Astrocyte (in vitro differentiated cells and primary cell): ENCODE results near the gene DACT1. TPM values are rescaled to one million over a fixed set of nuclear protein-coding genes. Genes with fewer than 3 reads are reported as not detected.

Experiments
- DNase-seq: peaks from one replicate; pipeline ENCODE4 v3.0.0-alpha.2; 2010; ENCODE audit warnings: low read depth
- FAIRE-seq: peaks from 2 replicates; lab custom pipeline; 2011; peaks lifted over from hg19 to GRCh38; lab: Jason Lieb, UNC
- H2AFZ ChIP-seq: 2 replicates; pipeline ENCODE4 v1.6.0; 2012; ENCODE audit warnings: low read depth, low read length, inconsistent platforms
- H3K27ac ChIP-seq: 2 replicates; pipeline ENCODE4 v1.5.1; 2011; ENCODE audit warnings: low read depth, low read length, inconsistent platforms
- H3K27me3 ChIP-seq: 2 replicates; pipeline ENCODE4 v1.6.0; 2011; ENCODE audit warnings: low read length, inconsistent platforms; ENCODE audit not compliant: insufficient read depth
- H3K36me3 ChIP-seq: 2 replicates; pipeline ENCODE4 v1.5.1; 2011; ENCODE audit warnings: low read length, inconsistent platforms; ENCODE audit not compliant: insufficient read depth
- H3K4me1 ChIP-seq: 2 replicates; pipeline ENCODE4 v1.5.1; 2011; ENCODE audit warnings: low read length, inconsistent platforms; ENCODE audit not compliant: insufficient read depth
- H3K4me2 ChIP-seq: 2 replicates; pipeline ENCODE4 v1.6.0; 2012; ENCODE audit warnings: low read length, inconsistent platforms
- H3K4me3 ChIP-seq: 2 replicates; pipeline ENCODE4 v1.5.1; 2011; ENCODE audit warnings: low read depth, mild to moderate bottlenecking, low read length, inconsistent platforms; ENCODE audit not compliant: insufficient read depth
- H3K79me2 ChIP-seq: 2 replicates; pipeline ENCODE4 v1.6.0; 2012; ENCODE audit warnings: mild to moderate bottlenecking, low read length, inconsistent platforms; ENCODE audit not compliant: insufficient read depth
- H3K9ac ChIP-seq: 2 replicates; pipeline ENCODE4 v1.6.0; 2012; ENCODE audit warnings: mild to moderate bottlenecking, low read length, inconsistent platforms
- H3K9me3 ChIP-seq: 2 replicates; pipeline ENCODE4 v1.5.1; 2012; ENCODE audit warnings: low read depth, mild to moderate bottlenecking, low read length, inconsistent platforms; ENCODE audit not compliant: insufficient read depth
- H4K20me1 ChIP-seq: 2 replicates; pipeline ENCODE4 v1.6.0; 2012; ENCODE audit warnings: low read length, inconsistent platforms; ENCODE audit not compliant: insufficient read depth
- H3K27ac Mint-ChIP-seq: one replicate; pipeline ENCODE4 v1.8.0; 2021; ENCODE audit warnings: mild to moderate bottlenecking, mixed read lengths; ENCODE audit not compliant: unreplicated experiment
- H3K27me3 Mint-ChIP-seq: one replicate; pipeline ENCODE4 v1.8.0; 2021; ENCODE audit warnings: low read depth, mixed read lengths; ENCODE audit not compliant: unreplicated experiment
- H3K36me3 Mint-ChIP-seq: one replicate; pipeline ENCODE4 v1.8.0; 2021; ENCODE audit warnings: low read depth, mixed read lengths; ENCODE audit not compliant: unreplicated experiment
- H3K4me1 Mint-ChIP-seq: one replicate; pipeline ENCODE4 v1.8.0; 2021; ENCODE audit warnings: low read depth, mixed read lengths; ENCODE audit not compliant: unreplicated experiment
- H3K4me3 Mint-ChIP-seq: one replicate; pipeline ENCODE4 v1.8.0; 2021; ENCODE audit warnings: mild to moderate bottlenecking, moderate library complexity, mixed read lengths; ENCODE audit not compliant: unreplicated experiment
- H3K9me3 Mint-ChIP-seq: one replicate; pipeline ENCODE4 v1.8.0; 2021; ENCODE audit warnings: mild to moderate bottlenecking, mixed read lengths; ENCODE audit not compliant: unreplicated experiment
- EZH2 ChIP-seq: IDR thresholded peaks from 2 replicates; pipeline ENCODE4 v1.6.1; 2012; ENCODE audit warnings: mild to moderate bottlenecking, low read length, inconsistent platforms; ENCODE audit not compliant: insufficient read depth
- total RNA-seq: library from RNA; stranded (reverse); gene quantifications from 2 replicates; pipeline ENCODE4 v1.2.1, GENCODE V29; 2021
- TF ChIP-seq, protein P1 (sequence below): IDR thresholded peaks from 2 replicates; pipeline ENCODE4 v1.5.1; 2011; ENCODE audit warnings: low read depth, mild to moderate bottlenecking, inconsistent platforms, low read length, moderate library complexity; ENCODE audit not compliant: insufficient read depth

Gene DACT1
- total RNA-seq, 1 donor from 2014 or later: 49.3 TPM

DNA sequence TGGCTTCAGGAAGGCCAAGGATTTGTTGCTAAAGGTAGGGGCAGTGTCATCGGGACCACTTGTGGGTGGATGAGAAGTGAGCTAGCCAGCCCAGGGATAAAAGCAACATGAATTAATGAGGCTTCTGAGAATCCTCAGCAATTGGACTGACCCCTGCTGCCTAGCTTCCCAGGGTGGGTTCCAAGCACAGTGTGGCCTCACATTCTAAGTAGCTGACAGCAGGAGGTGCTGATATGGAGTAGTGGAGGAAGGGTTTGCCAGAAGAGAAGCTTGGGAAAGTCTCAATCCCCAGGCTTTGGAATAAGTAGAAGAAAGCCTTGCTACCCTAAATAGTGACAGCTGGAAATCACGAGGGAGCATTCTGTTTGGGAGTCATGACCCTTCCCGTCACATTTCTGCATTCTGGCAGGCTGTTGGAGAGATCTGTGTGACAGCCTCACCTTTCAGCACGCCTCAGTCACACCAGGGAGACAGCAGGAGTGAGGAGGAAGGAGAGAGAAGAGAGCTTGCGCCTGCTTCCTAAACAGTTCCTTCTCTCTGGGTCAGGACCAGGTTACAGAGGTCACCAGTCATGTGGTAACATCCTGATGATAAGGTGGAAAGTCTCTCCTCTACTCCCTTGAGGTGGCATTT, 31.2 kb downstream of the DACT1 start:
- Histone ChIP-seq H3K36me3 (no peaks in the 10 kb centered on the region), H3K79me2 (no peaks in the 10 kb centered on the region), H3K27me3 (no peaks in the 10 kb centered on the region), H3K9ac (no peak overlapping the region), H3K4me1 (peaks cover 4% of the 10 kb centered on the region), H3K4me3 (no peak overlapping the region), H4K20me1 (no peaks in the 10 kb centered on the region), H3K4me2 (no peak overlapping the region), H3K27ac (no peak overlapping the region), H3K9me3 (no peaks in the 10 kb centered on the region), H2AFZ (no peak overlapping the region)
- Mint-ChIP-seq H3K9me3 (no peaks in the 10 kb centered on the region), H3K27me3 (peaks cover 3% of the 10 kb centered on the region), H3K36me3 (no peaks in the 10 kb centered on the region), H3K4me3 (no peak overlapping the region), H3K27ac (no peak overlapping the region), H3K4me1 (peaks cover 14% of the 10 kb centered on the region)
- DNase-seq (no peak), FAIRE-seq (no peak)
- TF ChIP-seq, protein P1, sequence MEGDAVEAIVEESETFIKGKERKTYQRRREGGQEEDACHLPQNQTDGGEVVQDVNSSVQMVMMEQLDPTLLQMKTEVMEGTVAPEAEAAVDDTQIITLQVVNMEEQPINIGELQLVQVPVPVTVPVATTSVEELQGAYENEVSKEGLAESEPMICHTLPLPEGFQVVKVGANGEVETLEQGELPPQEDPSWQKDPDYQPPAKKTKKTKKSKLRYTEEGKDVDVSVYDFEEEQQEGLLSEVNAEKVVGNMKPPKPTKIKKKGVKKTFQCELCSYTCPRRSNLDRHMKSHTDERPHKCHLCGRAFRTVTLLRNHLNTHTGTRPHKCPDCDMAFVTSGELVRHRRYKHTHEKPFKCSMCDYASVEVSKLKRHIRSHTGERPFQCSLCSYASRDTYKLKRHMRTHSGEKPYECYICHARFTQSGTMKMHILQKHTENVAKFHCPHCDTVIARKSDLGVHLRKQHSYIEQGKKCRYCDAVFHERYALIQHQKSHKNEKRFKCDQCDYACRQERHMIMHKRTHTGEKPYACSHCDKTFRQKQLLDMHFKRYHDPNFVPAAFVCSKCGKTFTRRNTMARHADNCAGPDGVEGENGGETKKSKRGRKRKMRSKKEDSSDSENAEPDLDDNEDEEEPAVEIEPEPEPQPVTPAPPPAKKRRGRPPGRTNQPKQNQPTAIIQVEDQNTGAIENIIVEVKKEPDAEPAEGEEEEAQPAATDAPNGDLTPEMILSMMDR: no peak
- TF ChIP-seq EZH2: no peak

DNA sequence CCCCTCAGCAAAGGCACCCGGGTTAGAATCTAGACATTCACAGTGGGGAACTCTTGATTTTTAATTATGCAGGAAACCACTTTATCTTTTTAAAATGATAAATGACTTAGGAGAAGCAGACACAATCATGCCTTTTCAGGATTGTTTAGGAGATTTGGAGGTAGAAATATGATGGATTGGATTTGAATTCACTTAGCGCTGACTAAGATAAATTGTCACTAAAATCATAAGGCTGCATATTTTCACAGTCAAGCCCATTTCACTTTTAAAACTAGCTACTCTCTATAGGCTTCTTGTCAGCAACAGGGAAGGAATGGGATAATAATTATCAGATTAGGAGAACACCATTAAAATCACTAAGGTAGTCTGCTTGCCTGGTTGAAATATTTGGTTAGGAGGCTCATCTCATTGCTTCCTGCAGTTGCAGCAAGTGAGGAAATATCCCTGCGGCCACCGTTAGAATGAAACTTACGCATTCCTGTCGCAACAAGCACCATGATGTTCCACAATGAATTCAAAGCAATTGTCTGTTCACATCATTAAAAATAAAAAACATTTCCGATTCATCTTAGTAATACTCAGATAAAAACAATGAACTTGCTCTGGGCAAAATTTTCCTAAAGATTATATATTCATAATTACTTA, 31.9 kb downstream of the DACT1 start:
- Histone ChIP-seq H3K4me3 (no peak overlapping the region), H3K36me3 (no peaks in the 10 kb centered on the region), H3K79me2 (no peaks in the 10 kb centered on the region), H3K9ac (no peak overlapping the region), H3K4me1 (no peaks in the 10 kb centered on the region), H4K20me1 (no peaks in the 10 kb centered on the region), H3K27me3 (no peaks in the 10 kb centered on the region), H3K27ac (no peak overlapping the region), H3K4me2 (no peak overlapping the region), H2AFZ (no peak overlapping the region), H3K9me3 (no peaks in the 10 kb centered on the region)
- FAIRE-seq: no peak
- TF ChIP-seq, protein P1: no peak
- no peak for TF ChIP-seq EZH2
- H3K27ac Mint-ChIP-seq: no peak overlapping the region
- no peak overlapping the region for H3K4me3 Mint-ChIP-seq
- peaks cover 7% of the 10 kb centered on the region for H3K4me1 Mint-ChIP-seq
- H3K36me3 Mint-ChIP-seq: no peaks in the 10 kb centered on the region
- peaks cover 3% of the 10 kb centered on the region for H3K27me3 Mint-ChIP-seq
- no peaks in the 10 kb centered on the region for H3K9me3 Mint-ChIP-seq
- no peak for DNase-seq

DNA sequence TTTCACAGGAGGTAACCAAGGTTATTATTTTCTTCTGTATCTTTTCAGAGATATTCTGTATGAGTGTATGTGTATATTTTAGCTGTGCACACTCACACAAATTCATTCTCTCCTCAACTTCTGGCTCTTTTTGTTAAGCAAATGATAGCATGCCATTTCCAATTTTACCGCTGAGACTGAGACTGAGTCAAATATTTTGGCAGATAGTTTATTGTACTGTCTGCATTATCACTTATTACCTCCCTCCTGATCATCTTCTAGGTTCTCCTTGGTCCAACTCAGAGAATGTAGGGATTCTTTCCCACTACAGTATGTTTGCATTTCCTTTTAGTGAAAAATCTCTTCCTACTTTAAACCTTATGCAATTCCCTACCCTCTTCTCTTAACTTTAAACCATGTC, 33.3 kb downstream of the DACT1 start:
- Mint-ChIP-seq H3K9me3 (no peaks in the 10 kb centered on the region), H3K27me3 (peaks cover 3% of the 10 kb centered on the region), H3K4me3 (no peak overlapping the region), H3K36me3 (no peaks in the 10 kb centered on the region), H3K4me1 (peaks cover under 1% of the 10 kb centered on the region), H3K27ac (no peak overlapping the region)
- Histone ChIP-seq H3K4me2 (no peak overlapping the region), H3K36me3 (no peaks in the 10 kb centered on the region), H3K27ac (no peak overlapping the region), H3K27me3 (no peaks in the 10 kb centered on the region), H4K20me1 (no peaks in the 10 kb centered on the region), H3K79me2 (no peaks in the 10 kb centered on the region), H3K4me1 (no peaks in the 10 kb centered on the region), H3K9ac (no peak overlapping the region), H2AFZ (no peak overlapping the region), H3K4me3 (no peak overlapping the region), H3K9me3 (no peaks in the 10 kb centered on the region)
- FAIRE-seq: no peak
- no peak for DNase-seq
- TF ChIP-seq EZH2: no peak
- TF ChIP-seq, protein P1: no peak
